Ishikawa (cell line): ENCODE data around the gene TMEM184B.

Experiments
- CEBPB ChIP-seq: IDR thresholded peaks from 2 replicates; pipeline ENCODE4 v1.6.1; 2012
- CREB1 ChIP-seq: IDR thresholded peaks from 2 replicates; pipeline ENCODE4 v1.6.1; 2012; ENCODE audit warnings: low read depth
- EGR1 ChIP-seq: IDR thresholded peaks from 2 replicates; pipeline ENCODE4 v1.6.1; 2012
- EP300 ChIP-seq: IDR thresholded peaks from 2 replicates; pipeline ENCODE4 v1.6.1; 2012; ENCODE audit warnings: borderline replicate concordance
- FOXM1 ChIP-seq: IDR thresholded peaks from 2 replicates; pipeline ENCODE4 v1.6.1; 2012; ENCODE audit warnings: low read depth, borderline replicate concordance
- MAX ChIP-seq: IDR thresholded peaks from 2 replicates; pipeline ENCODE4 v1.6.1; 2012
- NFIC ChIP-seq: IDR thresholded peaks from 2 replicates; pipeline ENCODE4 v1.6.1; 2012
- RAD21 ChIP-seq: IDR thresholded peaks from 2 replicates; pipeline ENCODE4 v1.6.1; 2012; ENCODE audit warnings: low read depth
- REST ChIP-seq: IDR thresholded peaks from 2 replicates; pipeline ENCODE4 v1.6.1; 2012; ENCODE audit warnings: low read depth, mild to moderate bottlenecking
- TAF1 ChIP-seq: IDR thresholded peaks from 2 replicates; pipeline ENCODE4 v1.6.1; 2012; ENCODE audit warnings: low read depth, mild to moderate bottlenecking
- TCF12 ChIP-seq: IDR thresholded peaks from 2 replicates; pipeline ENCODE4 v1.6.1; 2012; ENCODE audit warnings: low read depth
- TEAD4 ChIP-seq: IDR thresholded peaks from 2 replicates; pipeline ENCODE4 v1.6.1; 2012
- YY1 ChIP-seq: IDR thresholded peaks from 2 replicates; pipeline ENCODE4 v1.6.1; 2012; ENCODE audit warnings: low read depth
- ZBTB7A ChIP-seq: IDR thresholded peaks from 2 replicates; pipeline ENCODE4 v1.6.1; 2012; ENCODE audit warnings: low read depth

GRCh38 chr22:38202437-38203089 is 70.2 kb downstream of the TMEM184B start:
- TF ChIP-seq MAX (peak; percentile 45; the same call in 1 of the 2 replicates), TAF1 (0 out of 2 replicates have a peak, but pooled peaks have one; percentile 35), CEBPB (no peak), EP300 (no peak), TCF12 (no peak), EGR1 (peak; percentile 17; the same call in 1 of the 2 replicates), TEAD4 (no peak), FOXM1 (no peak), REST (no peak), RAD21 (no peak), NFIC (peak; percentile 58), CREB1 (no peak), YY1 (no peak), ZBTB7A (peak; percentile 42)
